IMR-90 (cell line): ENCODE measurements around the gene GATA2. TPM values are rescaled to one million over a fixed set of nuclear protein-coding genes. Genes with fewer than 3 reads are reported as not detected.
A peak's percentile ranks its signal among the peaks of the same experiment; 100 is the strongest.

ENCODE experiments used
- ATAC-seq: fragments of 200-7000 bp; cut with Tn5 transposase; 2 replicates; pipeline ENCODE4 v1.9.1; 2020; ENCODE audit warnings: low read depth, mild to moderate bottlenecking, moderate library complexity
- BruUV-seq: library from RNA; stranded (reverse); fragments of 400-500 nt; replicated peaks from 2 replicates; lab custom pipeline; 2021; lab: Mats Ljungman, UMichigan
- CTCF ChIA-PET: fragments of 300-600 bp; formaldehyde crosslinking; extraction: SDS; loops from one replicate; lab custom pipeline; 2021; ENCODE audit warnings: antibody characterized with exemption; lab: Yijun Ruan, JAX
- POLR2A ChIA-PET: fragments of 300-600 bp; sonication (Branson Sonifier 250); formaldehyde crosslinking; loops from one replicate; lab custom pipeline; 2022; ENCODE audit warnings: antibody characterized with exemption; ENCODE audit not compliant: unreplicated experiment; lab: Charles Lee
- DNase-seq: peaks from one replicate; pipeline ENCODE4 v3.0.0; 2013
- H2AFZ ChIP-seq: replicated peaks from 2 replicates; pipeline ENCODE3; 2013; ENCODE audit warnings: low read length, mild to moderate bottlenecking; ENCODE audit not compliant: poor library complexity
- H2AK5ac ChIP-seq: 2 replicates; pipeline ENCODE4 v1.6.1; 2013; ENCODE audit warnings: low read depth, low read length, inconsistent platforms
- H2AK9ac ChIP-seq: replicated peaks from 2 replicates; pipeline ENCODE3; 2013; ENCODE audit warnings: mild to moderate bottlenecking, low read depth, low read length, moderate library complexity; ENCODE audit not compliant: poor library complexity
- H2BK120ac ChIP-seq: 2 replicates; pipeline ENCODE4 v1.6.1; 2013; ENCODE audit warnings: low read depth, low read length, inconsistent platforms
- H2BK15ac ChIP-seq: 3 replicates; pipeline ENCODE4 v1.6.1; 2013; ENCODE audit warnings: low read depth, low read length, inconsistent platforms
- H2BK20ac ChIP-seq: 2 replicates; pipeline ENCODE4 v1.6.1; 2013; ENCODE audit warnings: low read depth, mild to moderate bottlenecking, inconsistent platforms, low read length, moderate library complexity
- H2BK5ac ChIP-seq: 2 replicates; pipeline ENCODE4 v1.6.1; 2013; ENCODE audit warnings: mild to moderate bottlenecking, low read depth, low read length, inconsistent platforms; ENCODE audit not compliant: poor library complexity, severe bottlenecking
- H3K14ac ChIP-seq: replicated peaks from 2 replicates; pipeline ENCODE4 v1.6.1; 2013; ENCODE audit warnings: low read depth, low read length, inconsistent platforms
- H3K18ac ChIP-seq: 2 replicates; pipeline ENCODE4 v1.6.1; 2013; ENCODE audit warnings: low read depth, low read length, control low read depth
- H3K23ac ChIP-seq: 2 replicates; pipeline ENCODE4 v1.6.1; 2013; ENCODE audit warnings: low read depth, low read length, inconsistent platforms
- H3K27ac ChIP-seq: 2 replicates; pipeline ENCODE4 v1.5.1; 2013; ENCODE audit warnings: mild to moderate bottlenecking, control low read depth, low read length; ENCODE audit not compliant: insufficient read depth
- H3K27me3 ChIP-seq: 2 replicates; pipeline ENCODE4 v1.6.1; 2013; ENCODE audit warnings: low read length; ENCODE audit not compliant: control insufficient read depth, insufficient read depth
- H3K36me3 ChIP-seq: 2 replicates; pipeline ENCODE4 v1.6.1; 2013; ENCODE audit warnings: low read length, mixed read lengths; ENCODE audit not compliant: control insufficient read depth, insufficient read depth
- H3K4ac ChIP-seq: 2 replicates; pipeline ENCODE4 v1.6.1; 2013; ENCODE audit warnings: low read depth, low read length, inconsistent platforms
- H3K4me1 ChIP-seq: 2 replicates; pipeline ENCODE4 v1.6.1; 2013; ENCODE audit warnings: low read length, mixed read lengths; ENCODE audit not compliant: control insufficient read depth, insufficient read depth
- H3K4me2 ChIP-seq: 2 replicates; pipeline ENCODE4 v1.6.1; 2013; ENCODE audit warnings: low read depth, mild to moderate bottlenecking, control low read depth, low read length, moderate library complexity
- H3K4me3 ChIP-seq: 2 replicates; pipeline ENCODE4 v1.5.1; 2013; ENCODE audit warnings: low read depth, mild to moderate bottlenecking, control low read depth, low read length, moderate library complexity; ENCODE audit not compliant: insufficient read depth
- H3K56ac ChIP-seq: 2 replicates; pipeline ENCODE4 v1.6.1; 2013; ENCODE audit warnings: low read length, inconsistent platforms; ENCODE audit not compliant: insufficient read depth; ENCODE audit errors: extremely low read depth
- H3K79me1 ChIP-seq, 2 experiments: 2 replicates each; pipeline ENCODE4 v1.6.1; 2013; ENCODE audit warnings: low read length in 2 of 2, inconsistent platforms in 1 of 2, low read depth in 1 of 2
- H3K9ac ChIP-seq: 2 replicates; pipeline ENCODE4 v1.6.1; 2013; ENCODE audit warnings: low read depth, low read length, control low read depth
- H3K9me1 ChIP-seq: 2 replicates; pipeline ENCODE4 v1.6.1; 2013; ENCODE audit warnings: low read length, inconsistent platforms; ENCODE audit not compliant: insufficient read depth
- H3K9me3 ChIP-seq: 2 replicates; pipeline ENCODE4 v1.6.1; 2013; ENCODE audit warnings: low read length; ENCODE audit not compliant: control insufficient read depth, insufficient read depth
- H4K20me1 ChIP-seq: 2 replicates; pipeline ENCODE4 v1.6.1; 2013; ENCODE audit warnings: low read length, inconsistent platforms; ENCODE audit not compliant: insufficient read depth
- H4K5ac ChIP-seq: 2 replicates; pipeline ENCODE4 v1.6.1; 2013; ENCODE audit warnings: mild to moderate bottlenecking, low read depth, low read length, control low read depth
- H4K8ac ChIP-seq, 2 experiments: 2 replicates each; pipeline ENCODE4 v1.6.1; 2013; ENCODE audit warnings: low read depth in 2 of 2, low read length in 2 of 2, control low read depth in 1 of 2, inconsistent platforms in 1 of 2
- H4K91ac ChIP-seq: 2 replicates; pipeline ENCODE4 v1.6.1; 2013; ENCODE audit warnings: low read depth, low read length, inconsistent platforms; ENCODE audit not compliant: insufficient read depth
- BHLHE40 ChIP-seq: fragments of 150-350 bp; IDR thresholded peaks from 2 replicates; pipeline ENCODE4 v1.6.1; 2016; ENCODE audit warnings: mild to moderate bottlenecking, low read depth, low read length
- CEBPB ChIP-seq: IDR thresholded peaks from 2 replicates; pipeline ENCODE4 v1.6.1; 2012; ENCODE audit warnings: low read depth, low read length, improper control_type of control experiment
- CHD1 ChIP-seq: IDR thresholded peaks from 2 replicates; pipeline ENCODE4 v1.6.1; 2012; ENCODE audit warnings: low read depth, low read length, improper control_type of control experiment
- MAFK ChIP-seq: IDR thresholded peaks from 2 replicates; pipeline ENCODE4 v1.6.1; 2012; ENCODE audit warnings: low read depth, low read length, improper control_type of control experiment
- MAZ ChIP-seq: IDR thresholded peaks from 2 replicates; pipeline ENCODE4 v1.6.1; 2012; ENCODE audit warnings: low read depth, mild to moderate bottlenecking, low read length, improper control_type of control experiment, moderate library complexity, borderline replicate concordance
- NFE2L2 ChIP-seq: fragments of 150-350 bp; IDR thresholded peaks from 2 replicates; pipeline ENCODE4 v1.6.1; 2016; ENCODE audit warnings: low read depth, mild to moderate bottlenecking, low read length
- RAD21 ChIP-seq: IDR thresholded peaks from 2 replicates; pipeline ENCODE4 v1.6.1; 2012; ENCODE audit warnings: low read length, improper control_type of control experiment
- RCOR1 ChIP-seq: IDR thresholded peaks from 2 replicates; pipeline ENCODE4 v1.6.1; 2012; ENCODE audit warnings: mild to moderate bottlenecking, low read length, improper control_type of control experiment; ENCODE audit not compliant: insufficient replicate concordance
- RFX5 ChIP-seq: IDR thresholded peaks from 2 replicates; pipeline ENCODE4 v1.8.0; 2012; ENCODE audit warnings: low read depth, mild to moderate bottlenecking, low read length, moderate library complexity
- SMC3 ChIP-seq: fragments of 150-350 bp; IDR thresholded peaks from 2 replicates; pipeline ENCODE4 v1.6.1; 2016; ENCODE audit warnings: low read depth, mild to moderate bottlenecking, antibody characterized with exemption, low read length, moderate library complexity
- WGBS, 2 experiments: methylation state at CpG; one replicate each; pipeline versions ENCODE4 v1.1.5 to v1.1.7; 2013; ENCODE audit warnings: missing lambda C conversion rate in 2 of 2; ENCODE audit not compliant: insufficient read length in 1 of 2; ENCODE audit errors: extremely low coverage in 2 of 2; 5-methylcytosine and 5-hydroxymethylcytosine counted together
- dilution Hi-C: fragments of 300-500 bp; cut with HindIII; formaldehyde crosslinking; loops from one replicate; pipeline ENCODE4 v1.14.3; 2018; ENCODE audit warnings: low sequenced_read_pairs; ENCODE audit not compliant: unreplicated experiment
- in situ Hi-C: fragments of 300-500 bp; cut with MboI; formaldehyde crosslinking; loops from 3 replicates; pipeline ENCODE4 v1.14.3; 2019; ENCODE audit warnings: low sequenced_read_pairs, inconsistent platforms, mixed read lengths
- intact Hi-C: fragments of 100-400 bp; cut with micrococcal nuclease; formaldehyde crosslinking; loops from 2 replicates; pipeline ENCODE4 v1.10.0; 2022
- polyA plus RNA-seq, 3 experiments: library from polyadenylated mRNA; depleted of rRNA; stranded (reverse); fragments of >200 nt; gene quantifications; 2 replicates each; pipeline ENCODE4 v1.2.3, GENCODE V29; 2012; ENCODE audit warnings: low replicate concordance in 1 of 3
- total RNA-seq: library from RNA; depleted of rRNA; stranded (reverse); fragments of >200 nt; gene quantifications from 2 replicates; pipeline ENCODE4 v1.2.3, GENCODE V29; 2012
- TF ChIP-seq, protein P1 (sequence below): conservative IDR thresholded peaks from 2 replicates; pipeline ENCODE4 v1.5.1; 2012; ENCODE audit warnings: mild to moderate bottlenecking, low read depth, low read length, improper control_type of control experiment
- TF ChIP-seq, protein P2 (sequence below): fragments of 150-350 bp; IDR thresholded peaks from 2 replicates; pipeline ENCODE4 v1.6.1; 2017; ENCODE audit warnings: mild to moderate bottlenecking, antibody characterized with exemption, low read length, low read depth

GATA2 gene
- total and polyA plus RNA-seq, 2 of the 4 experiments (the other 2 are of a cell fraction) = 2.2 to 13.5 TPM

DNA sequence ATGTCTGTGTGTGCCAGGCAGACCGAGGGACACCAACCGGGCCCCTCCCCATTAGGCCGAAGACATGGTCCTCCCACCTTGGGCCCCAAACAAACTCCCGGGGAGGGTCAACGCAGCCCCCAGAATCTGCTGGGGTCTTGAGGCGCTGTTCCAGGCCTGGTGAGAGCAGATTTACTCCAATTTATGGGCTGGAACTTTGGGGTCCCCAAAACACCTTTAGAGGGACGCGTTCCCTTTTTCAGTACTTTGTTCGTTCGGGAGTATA, 2.4 kb downstream of the GATA2 start (continued):
- TF ChIP-seq NFE2L2 = no peak
- no peak for TF ChIP-seq MAZ
- TF ChIP-seq RFX5 = no peak

DNA sequence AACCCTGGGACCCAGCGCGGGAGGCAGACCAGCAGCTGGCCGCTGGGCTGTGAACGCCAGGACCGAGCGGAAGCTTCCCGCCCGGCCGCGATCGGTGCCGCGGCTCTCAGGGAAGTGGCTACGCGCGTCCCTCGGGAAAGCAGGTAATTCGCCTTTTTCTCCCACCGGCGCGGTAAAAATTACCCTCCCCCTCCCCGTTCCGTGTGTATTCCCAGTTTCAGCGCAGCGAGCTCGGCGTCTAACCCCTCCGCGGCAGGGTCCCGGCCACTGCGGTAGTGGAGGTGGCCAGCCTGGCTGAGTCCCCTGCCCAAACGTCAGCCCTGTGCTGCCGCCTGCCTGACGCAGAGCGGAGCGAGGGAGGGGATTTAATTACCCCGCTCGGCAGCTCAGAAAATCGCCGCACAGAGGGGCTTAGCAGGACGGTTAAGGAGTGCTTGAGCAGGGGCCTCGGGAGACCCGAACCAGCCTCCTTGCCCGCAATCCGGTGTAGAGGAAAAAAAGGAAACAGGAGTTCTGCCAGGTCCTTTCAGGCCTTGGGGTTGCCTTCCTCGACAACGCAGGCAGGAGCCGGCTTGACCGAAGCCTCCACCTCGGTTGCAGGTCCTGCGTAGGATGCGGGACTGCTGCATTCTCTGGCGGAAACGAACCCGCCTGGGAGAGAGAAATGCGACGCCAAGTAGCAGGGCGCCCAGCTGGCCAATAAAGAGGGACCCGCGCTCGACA, 2.9 kb downstream of the GATA2 start:
- no peaks in the 10 kb centered on the region for H3K9me1 ChIP-seq
- no TSS peak for BruUV-seq
- H3K9ac ChIP-seq = peak overlapping the region; percentile 79
- 0 out of 2 replicates have a peak overlapping the region, but pooled peaks have one; percentile 5 for H2BK120ac ChIP-seq
- no peak for DNase-seq
- peak overlapping the region; percentile 25; the same call in 1 of the 2 replicates for H3K23ac ChIP-seq
- no peaks in the 10 kb centered on the region for H3K9me3 ChIP-seq
- no peak overlapping the region; the same call in 1 of the 2 replicates for H3K4ac ChIP-seq
- H3K36me3 ChIP-seq = peaks cover 5% of the 10 kb centered on the region
- peak overlapping the region; percentile 52 for H3K4me3 ChIP-seq
- H4K20me1 ChIP-seq = peaks cover 10% of the 10 kb centered on the region; the same call in 1 of the 2 replicates
- TF ChIP-seq RAD21 (no peak), MAZ (no peak), RCOR1 (no peak), CEBPB (no peak), MAFK (no peak), NFE2L2 (no peak), BHLHE40 (no peak), SMC3 (no peak), RFX5 (no peak), CHD1 (no peak)
- TF ChIP-seq, protein P1, sequence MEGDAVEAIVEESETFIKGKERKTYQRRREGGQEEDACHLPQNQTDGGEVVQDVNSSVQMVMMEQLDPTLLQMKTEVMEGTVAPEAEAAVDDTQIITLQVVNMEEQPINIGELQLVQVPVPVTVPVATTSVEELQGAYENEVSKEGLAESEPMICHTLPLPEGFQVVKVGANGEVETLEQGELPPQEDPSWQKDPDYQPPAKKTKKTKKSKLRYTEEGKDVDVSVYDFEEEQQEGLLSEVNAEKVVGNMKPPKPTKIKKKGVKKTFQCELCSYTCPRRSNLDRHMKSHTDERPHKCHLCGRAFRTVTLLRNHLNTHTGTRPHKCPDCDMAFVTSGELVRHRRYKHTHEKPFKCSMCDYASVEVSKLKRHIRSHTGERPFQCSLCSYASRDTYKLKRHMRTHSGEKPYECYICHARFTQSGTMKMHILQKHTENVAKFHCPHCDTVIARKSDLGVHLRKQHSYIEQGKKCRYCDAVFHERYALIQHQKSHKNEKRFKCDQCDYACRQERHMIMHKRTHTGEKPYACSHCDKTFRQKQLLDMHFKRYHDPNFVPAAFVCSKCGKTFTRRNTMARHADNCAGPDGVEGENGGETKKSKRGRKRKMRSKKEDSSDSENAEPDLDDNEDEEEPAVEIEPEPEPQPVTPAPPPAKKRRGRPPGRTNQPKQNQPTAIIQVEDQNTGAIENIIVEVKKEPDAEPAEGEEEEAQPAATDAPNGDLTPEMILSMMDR = no peak
- TF ChIP-seq, protein P2, sequence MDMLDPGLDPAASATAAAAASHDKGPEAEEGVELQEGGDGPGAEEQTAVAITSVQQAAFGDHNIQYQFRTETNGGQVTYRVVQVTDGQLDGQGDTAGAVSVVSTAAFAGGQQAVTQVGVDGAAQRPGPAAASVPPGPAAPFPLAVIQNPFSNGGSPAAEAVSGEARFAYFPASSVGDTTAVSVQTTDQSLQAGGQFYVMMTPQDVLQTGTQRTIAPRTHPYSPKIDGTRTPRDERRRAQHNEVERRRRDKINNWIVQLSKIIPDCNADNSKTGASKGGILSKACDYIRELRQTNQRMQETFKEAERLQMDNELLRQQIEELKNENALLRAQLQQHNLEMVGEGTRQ = no peak
- no peak overlapping the region for H2BK15ac ChIP-seq
- in situ Hi-C loops = loop anchor here (5.0 to 10.0 kb wide), 2 partner anchors 318 to 395 kb away; no protein-coding TSS in a partner anchor
- peak overlapping the region; percentile 84 for H3K4me2 ChIP-seq
- ChIA-PET POLR2A (no interaction called here), CTCF (interaction anchor here (0.5 kb wide), 1 partner anchor 190 kb away, joined by 4 read pairs; no protein-coding TSS in a partner anchor)
- 17% methylated on average over 29 of the region's 61 CpGs; no CpG with 5 or more reads in 1 of the 2 experiments for WGBS, 2 experiments
- peak overlapping the region; percentile 43 for H2AK9ac ChIP-seq
- no peak for ATAC-seq
- dilution Hi-C loops = no loop called here
- H2AFZ ChIP-seq = peak overlapping the region; percentile 93
- H4K8ac ChIP-seq = no peak overlapping the region; a peak in 1 of 4 replicates
- H2BK5ac ChIP-seq = no peak overlapping the region
- peaks cover 5 to 25% of the 10 kb centered on the region in 2 experiments; a peak in 3 of 4 replicates for H3K79me1 ChIP-seq
- no peak overlapping the region for H2AK5ac ChIP-seq
- H2BK20ac ChIP-seq = no peak overlapping the region
- H3K14ac ChIP-seq = no peak overlapping the region
- H3K27me3 ChIP-seq = peaks cover 42% of the 10 kb centered on the region; the same call in 1 of the 2 replicates
- H3K56ac ChIP-seq = no peak overlapping the region
- intact Hi-C loops = loop anchor here (2.0 kb wide), 1 partner anchor 97 kb away; no protein-coding TSS in a partner anchor
- H3K18ac ChIP-seq = no peak overlapping the region
- H3K4me1 ChIP-seq = peaks cover 7% of the 10 kb centered on the region
- no peak overlapping the region; the same call in 1 of the 2 replicates for H4K91ac ChIP-seq
- H4K5ac ChIP-seq = no peak overlapping the region
- peak overlapping the region; percentile 70 for H3K27ac ChIP-seq
